KOPT-K1 (cell line): ENCODE results near the gene PCNT.
A peak's percentile ranks its signal among the peaks of the same experiment; 100 is the strongest.
"Not testable (repeated sequence)": the region's sequence is repeated elsewhere in the genome, so short reads cannot be mapped to it uniquely, and the experiment has no call there.

Experiments
- H3K27ac ChIP-seq: fragments of 200-600 bp; sonication (generic); 2 replicates; pipeline ENCODE4 v1.5.1; 2016; ENCODE audit warnings: antibody characterized with exemption, mild to moderate bottlenecking, low read depth, low read length; ENCODE audit not compliant: poor library complexity, severe bottlenecking
- H3K36me3 ChIP-seq: fragments of 200-600 bp; sonication (generic); 2 replicates; pipeline ENCODE4 v1.5.1; 2017; ENCODE audit warnings: antibody characterized with exemption, mild to moderate bottlenecking, low read length, moderate library complexity; ENCODE audit not compliant: insufficient read depth
- H3K9me3 ChIP-seq: fragments of 200-600 bp; sonication (generic); 2 replicates; pipeline ENCODE4 v1.5.1; 2017; ENCODE audit warnings: antibody characterized with exemption, low read length, mild to moderate bottlenecking; ENCODE audit not compliant: insufficient read depth, poor library complexity, severe bottlenecking

Gene PCNT

GRCh38 chr21:46454142-46454541 is 130.2 kb downstream of the PCNT start:
- H3K27ac ChIP-seq = no peak overlapping the region
- peaks cover 41% of the 10 kb centered on the region; the same call in 1 of the 2 replicates for H3K36me3 ChIP-seq

GRCh38 chr21:46454634-46455390 is 130.9 kb downstream of the PCNT start:
- Histone ChIP-seq H3K36me3 (peaks cover 37% of the 10 kb centered on the region; the same call in 1 of the 2 replicates), H3K9me3 (peaks cover 5% of the 10 kb centered on the region), H3K27ac (no peak overlapping the region)

More at GRCh38 chr21:46454142-46454541, 130.2 kb downstream of the PCNT start:
- peaks cover 11% of the 10 kb centered on the region for H3K9me3 ChIP-seq

GRCh38 chr21:46455575-46456385 is 131.8 kb downstream of the PCNT start:
- Histone ChIP-seq H3K27ac (no peak overlapping the region), H3K36me3 (peaks cover 33% of the 10 kb centered on the region; the same call in 1 of the 2 replicates), H3K9me3 (no peaks in the 10 kb centered on the region)

- Histone ChIP-seq H3K36me3 (peaks cover 33% of the 10 kb centered on the region; the same call in 1 of the 2 replicates), H3K27ac (no peak overlapping the region), H3K9me3 (no peaks in the 10 kb centered on the region)
Observed at GRCh38 chr21:46456750-46457149, 132.8 kb downstream of the PCNT start.

- Histone ChIP-seq H3K36me3 (peaks cover 36% of the 10 kb centered on the region), H3K9me3 (no peaks in the 10 kb centered on the region), H3K27ac (peak overlapping the region; percentile 94)
Observed at GRCh38 chr21:46457801-46458314, 133.9 kb downstream of the PCNT start.

- no peaks in the 10 kb centered on the region for H3K9me3 ChIP-seq
- peaks cover 42% of the 10 kb centered on the region for H3K36me3 ChIP-seq
- H3K27ac ChIP-seq = peak within 1 kb of the TSS; percentile 94
Observed at GRCh38 chr21:46458315-46459023, 134.5 kb downstream of the PCNT start, which contains the start of gene DIP2A. TSS of gene DIP2A (plus strand) at chr21:46458891. CDS start at chr21:46459132, 241 bp downstream.

- H3K36me3 ChIP-seq = peaks cover 43% of the 10 kb centered on the region
- H3K27ac ChIP-seq = peak overlapping the region; percentile 94
- H3K9me3 ChIP-seq = no peaks in the 10 kb centered on the region
Observed at GRCh38 chr21:46459024-46459355, 135.0 kb downstream of the PCNT start.

- Histone ChIP-seq H3K36me3 (peaks cover 43% of the 10 kb centered on the region), H3K27ac (peak overlapping the region; percentile 94)
Observed at GRCh38 chr21:46459356-46460112, 135.6 kb downstream of the PCNT start.

GRCh38 chr21:46461909-46462308 is 138.0 kb downstream of the PCNT start:
- Histone ChIP-seq H3K36me3 (peaks cover 20% of the 10 kb centered on the region), H3K27ac (no peak overlapping the region), H3K9me3 (no peaks in the 10 kb centered on the region)

More at GRCh38 chr21:46459356-46460112, 135.6 kb downstream of the PCNT start:
- no peaks in the 10 kb centered on the region for H3K9me3 ChIP-seq

- not testable (repeated sequence) for H3K9me3 ChIP-seq, H3K27ac ChIP-seq
- H3K36me3 ChIP-seq = peaks cover 16% of the 10 kb centered on the region
Observed at GRCh38 chr21:46465153-46465552, 141.2 kb downstream of the PCNT start.

- no peaks in the 10 kb centered on the region for H3K9me3 ChIP-seq
- peaks cover 16% of the 10 kb centered on the region for H3K36me3 ChIP-seq
- no peak overlapping the region for H3K27ac ChIP-seq
Observed at GRCh38 chr21:46465651-46466050, 141.7 kb downstream of the PCNT start.

GRCh38 chr21:46468108-46468774 is 144.3 kb downstream of the PCNT start:
- peaks cover 9% of the 10 kb centered on the region for H3K36me3 ChIP-seq
- no peaks in the 10 kb centered on the region for H3K9me3 ChIP-seq
- no peak overlapping the region for H3K27ac ChIP-seq

GRCh38 chr21:46469275-46469674 is 145.3 kb downstream of the PCNT start:
- H3K9me3 ChIP-seq = no peaks in the 10 kb centered on the region
- H3K27ac ChIP-seq = no peak overlapping the region
- peaks cover 4% of the 10 kb centered on the region; the same call in 1 of the 2 replicates for H3K36me3 ChIP-seq

- H3K9me3 ChIP-seq = no peaks in the 10 kb centered on the region
- no peak overlapping the region for H3K27ac ChIP-seq
- H3K36me3 ChIP-seq = no peaks in the 10 kb centered on the region; the same call in none of the 2 replicates
Observed at GRCh38 chr21:46471514-46471913, 147.6 kb downstream of the PCNT start.
